HEK293 (cell line): ENCODE measurements around the gene SHISA5.

Experiments used
- CTCF ChIP-seq: fragments of 450-650 bp; formaldehyde crosslinking; IDR thresholded peaks from 2 replicates; pipeline ENCODE4 v1.5.1; 2016; ENCODE audit warnings: missing biosample characterization, missing genetic modification characterization
- MZF1 ChIP-seq: fragments of 450-650 bp; formaldehyde crosslinking; IDR thresholded peaks from 2 replicates; pipeline ENCODE4 v1.5.1; 2017; ENCODE audit warnings: missing biosample characterization, missing genetic modification characterization, borderline replicate concordance
- ZBTB26 ChIP-seq: fragments of 450-650 bp; formaldehyde crosslinking; optimal IDR thresholded peaks from 2 replicates; pipeline ENCODE3; 2016; ENCODE audit warnings: missing biosample characterization, mild to moderate bottlenecking, missing genetic modification characterization
- ZNF335 ChIP-seq: fragments of 450-650 bp; formaldehyde crosslinking; conservative IDR thresholded peaks from 2 replicates; pipeline ENCODE4 v1.5.1; 2016; ENCODE audit warnings: missing biosample characterization, missing genetic modification characterization
- ZNF558 ChIP-seq: fragments of 450-650 bp; formaldehyde crosslinking; IDR thresholded peaks from 2 replicates; pipeline ENCODE4 v1.5.1; 2016; ENCODE audit warnings: missing biosample characterization, missing genetic modification characterization
- TF ChIP-seq, protein P1 (sequence below): fragments of 450-650 bp; formaldehyde crosslinking; IDR thresholded peaks from 2 replicates; pipeline ENCODE4 v1.5.1; 2016; ENCODE audit warnings: missing biosample characterization, missing genetic modification characterization

DNA sequence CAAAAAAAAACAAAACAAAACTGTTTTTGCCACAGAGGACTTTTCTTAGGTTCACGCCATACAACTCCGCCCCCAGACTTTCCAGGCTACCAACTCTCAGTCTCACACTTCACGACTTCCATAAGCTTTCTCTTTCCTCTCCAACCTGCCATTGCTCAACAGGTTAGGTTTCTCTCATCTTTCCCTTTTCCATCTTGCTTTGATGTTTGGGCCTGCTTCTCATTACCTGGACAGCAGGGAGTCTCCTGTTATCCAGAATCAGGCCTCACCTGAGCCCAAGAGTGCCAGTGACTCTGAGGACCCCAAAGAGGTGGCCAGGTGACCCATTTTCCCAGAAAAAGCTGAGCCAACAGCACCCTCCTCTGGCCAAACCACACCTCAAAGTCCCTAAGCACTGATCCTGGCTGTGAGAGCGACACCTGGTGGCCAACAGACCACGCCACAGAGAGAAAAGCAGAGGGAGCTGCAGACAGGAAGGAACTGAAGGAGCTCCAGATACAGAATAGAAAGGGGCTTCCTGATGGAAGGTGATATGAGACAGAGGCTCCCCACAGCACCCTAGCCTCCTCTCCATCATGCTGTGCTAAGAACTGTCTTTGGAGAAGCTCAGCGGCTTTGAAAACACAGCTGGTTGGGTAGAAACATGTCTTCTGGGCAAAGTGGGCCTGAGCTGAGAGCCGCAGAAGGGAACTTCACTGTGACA, 68.0 kb downstream of the SHISA5 start:
- TF ChIP-seq ZNF558 (tag by site-specific recombination) (no peak), CTCF (tag by site-specific recombination) (peak; percentile 93), ZNF335 (tag by site-specific recombination) (peak; percentile 86), ZBTB26 (tag by site-specific recombination) (no peak), MZF1 (tag by site-specific recombination) (no peak)
- TF ChIP-seq, protein P1, sequence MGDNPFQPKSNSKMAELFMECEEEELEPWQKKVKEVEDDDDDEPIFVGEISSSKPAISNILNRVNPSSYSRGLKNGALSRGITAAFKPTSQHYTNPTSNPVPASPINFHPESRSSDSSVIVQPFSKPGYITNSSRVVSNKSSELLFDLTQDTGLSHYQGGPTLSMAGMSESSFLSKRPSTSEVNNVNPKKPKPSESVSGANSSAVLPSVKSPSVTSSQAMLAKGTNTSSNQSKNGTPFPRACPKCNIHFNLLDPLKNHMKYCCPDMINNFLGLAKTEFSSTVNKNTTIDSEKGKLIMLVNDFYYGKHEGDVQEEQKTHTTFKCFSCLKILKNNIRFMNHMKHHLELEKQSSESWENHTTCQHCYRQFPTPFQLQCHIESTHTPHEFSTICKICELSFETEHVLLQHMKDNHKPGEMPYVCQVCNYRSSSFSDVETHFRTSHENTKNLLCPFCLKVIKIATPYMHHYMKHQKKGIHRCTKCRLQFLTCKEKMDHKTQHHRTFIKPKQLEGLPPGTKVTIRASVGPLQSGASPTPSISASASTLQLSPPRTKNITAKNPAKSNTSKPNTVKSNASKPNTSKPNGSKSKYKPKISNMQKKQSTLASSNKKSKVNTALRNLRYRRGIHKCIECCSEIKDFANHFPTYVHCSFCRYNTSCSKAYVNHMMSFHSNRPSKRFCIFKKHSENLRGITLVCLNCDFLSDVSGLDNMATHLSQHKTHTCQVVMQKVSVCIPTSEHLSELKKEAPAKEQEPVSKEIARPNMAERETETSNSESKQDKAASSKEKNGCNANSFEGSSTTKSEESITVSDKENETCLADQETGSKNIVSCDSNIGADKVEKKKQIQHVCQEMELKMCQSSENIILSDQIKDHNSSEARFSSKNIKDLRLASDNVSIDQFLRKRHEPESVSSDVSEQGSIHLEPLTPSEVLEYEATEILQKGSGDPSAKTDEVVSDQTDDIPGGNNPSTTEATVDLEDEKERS (tag by site-specific recombination): no peak
